COLO668 (cell line): ENCODE measurements around the gene CFAP46.
"Not testable (repeated sequence)": the region's sequence is repeated elsewhere in the genome, so short reads cannot be mapped to it uniquely, and the experiment has no call there.

ENCODE experiments used
- DNase-seq: peaks from one replicate; lab custom pipeline; 2025; ENCODE audit not compliant: unreplicated experiment; lab: John Stamatoyannopoulos, UW

The CFAP46 gene

DNA sequence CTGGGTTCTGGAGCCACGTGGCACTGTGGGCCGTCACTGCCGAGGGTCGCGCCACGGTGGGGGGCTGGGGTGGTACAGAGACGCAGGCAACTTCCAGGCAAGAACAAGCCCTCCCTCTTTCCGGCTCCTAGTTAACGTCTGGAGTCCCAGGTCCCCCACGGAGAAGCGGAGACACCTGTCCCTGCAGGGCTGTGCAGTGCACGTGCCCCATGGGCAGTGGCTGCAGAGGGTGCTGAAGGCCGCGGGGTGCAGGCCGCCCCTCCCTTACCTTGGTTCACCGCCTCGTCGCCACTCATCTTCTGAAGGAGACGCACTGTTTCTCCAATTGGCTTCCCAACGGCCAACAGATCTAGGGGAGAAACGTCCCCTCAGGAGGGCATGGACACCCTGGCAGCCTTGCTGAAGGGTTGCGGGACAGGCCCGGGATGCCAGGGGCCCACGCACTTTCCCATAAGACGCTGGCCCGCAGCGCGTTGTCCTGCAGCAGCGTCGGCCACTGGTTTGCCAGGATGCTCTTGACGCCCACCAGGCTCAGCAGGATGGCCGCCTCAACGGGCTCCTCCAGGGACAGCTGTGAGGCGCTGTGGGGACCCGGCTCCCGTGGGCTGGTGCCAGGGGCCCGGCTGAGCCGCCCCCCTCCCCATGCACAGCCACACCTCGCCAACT, 132.1 kb downstream of the CFAP46 start:
- no peak for DNase-seq

DNA sequence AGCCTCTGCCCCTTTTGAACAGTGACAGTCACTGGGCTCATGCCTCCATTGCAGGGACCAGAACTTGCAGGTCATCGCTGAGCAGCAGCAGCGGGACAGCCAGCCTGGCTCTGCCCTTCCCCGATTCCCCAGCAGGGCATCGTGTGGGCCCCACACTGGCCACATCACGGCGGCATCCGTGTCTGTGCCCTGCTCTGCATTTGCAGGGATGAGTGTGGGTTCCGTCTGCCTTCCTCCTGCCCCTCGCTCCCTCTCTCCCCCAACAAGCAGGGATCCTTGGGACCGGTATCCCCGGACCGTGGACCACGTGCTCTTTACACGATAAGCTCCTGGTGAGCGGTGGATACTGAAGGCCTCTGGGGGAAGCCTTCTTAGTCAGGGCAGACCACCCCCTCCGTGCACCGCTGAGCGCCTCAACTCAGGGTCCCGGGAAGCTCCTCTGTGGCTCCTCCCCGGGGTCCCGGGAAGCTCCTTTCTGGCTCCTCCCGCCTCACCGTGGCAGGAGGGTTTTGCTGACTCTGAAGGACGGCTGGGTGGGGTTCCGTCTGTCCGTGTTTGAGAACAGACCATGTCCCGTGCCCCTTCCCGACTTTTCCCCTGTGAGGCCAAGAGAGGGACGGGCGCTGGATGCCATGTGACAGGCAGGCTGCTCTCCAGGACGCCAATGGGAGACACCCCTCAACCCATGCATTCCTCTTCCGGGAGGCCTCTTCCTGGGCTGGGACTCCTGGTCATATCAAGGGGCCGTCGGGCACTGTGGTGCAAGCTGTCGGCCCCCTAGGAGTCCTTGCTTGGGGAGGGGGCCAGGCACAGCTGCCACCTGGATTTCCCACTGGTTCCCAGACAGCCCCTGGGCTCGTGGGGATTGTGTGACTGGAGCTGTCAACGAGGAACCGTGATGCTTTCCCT, 132.9 kb downstream of the CFAP46 start:
- DNase-seq: no peak

DNA sequence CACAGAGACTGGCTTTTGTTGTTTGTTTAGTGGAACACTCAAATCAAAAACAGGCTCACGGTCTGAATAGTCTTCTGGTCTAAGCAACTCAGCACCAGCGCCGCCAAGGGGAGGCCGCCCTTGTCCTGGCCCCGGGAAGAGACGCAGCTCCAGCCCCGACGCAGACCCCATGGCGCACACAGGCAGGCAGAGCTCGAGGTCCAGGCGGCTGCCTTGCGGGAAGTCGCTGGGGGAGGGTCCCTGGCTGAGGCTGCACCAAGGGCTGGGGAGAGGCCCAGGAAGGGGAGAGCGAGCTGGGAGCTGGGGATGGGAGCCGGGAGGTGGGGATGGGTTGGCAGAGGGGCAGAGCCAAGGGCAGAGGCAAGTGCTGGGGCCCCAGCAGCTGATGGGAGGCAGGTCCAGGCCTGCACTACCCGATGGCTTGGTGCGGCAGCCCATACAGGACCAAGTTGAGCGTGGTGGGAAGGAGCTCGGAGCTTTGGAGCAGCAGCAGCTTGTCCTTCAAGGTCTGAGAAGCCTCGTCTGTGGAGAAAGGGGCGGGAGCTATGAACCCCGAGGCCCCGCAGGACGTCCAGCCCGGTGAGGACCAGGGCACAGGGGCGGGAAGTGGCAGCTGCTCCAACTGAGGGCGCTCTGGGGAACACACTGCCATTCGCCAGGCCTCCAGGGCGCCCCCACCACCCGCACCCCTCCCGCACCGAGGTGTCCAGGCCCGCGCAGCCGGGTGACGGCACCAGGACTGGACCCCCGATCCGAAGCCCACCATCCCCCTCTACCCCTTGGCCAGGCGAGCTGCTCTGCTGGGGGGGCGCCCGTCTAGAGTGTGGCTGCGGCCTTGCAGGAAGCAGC, 133.8 kb downstream of the CFAP46 start:
- no peak for DNase-seq

DNA sequence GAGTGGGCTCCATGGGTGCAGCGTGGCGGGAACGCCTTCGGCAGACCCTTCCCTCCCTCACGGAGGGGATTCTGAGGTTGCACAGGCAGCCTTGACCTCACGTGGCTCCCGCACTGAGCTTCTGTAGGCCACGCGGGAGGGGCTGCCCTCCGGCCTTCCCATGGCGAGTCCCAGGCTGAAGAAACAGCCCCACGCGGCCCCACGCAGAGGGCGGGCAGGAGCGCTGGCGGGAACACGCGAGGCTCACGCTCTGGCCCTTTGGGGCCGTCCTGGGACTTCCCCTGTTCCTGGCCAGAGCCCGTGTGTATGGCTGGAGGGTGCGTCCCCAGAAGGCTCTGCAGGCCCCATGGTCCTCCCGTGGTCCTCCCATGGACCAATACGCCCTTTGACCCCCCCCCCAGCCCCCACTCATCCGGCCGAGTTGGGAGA, 134.7 kb downstream of the CFAP46 start:
- no peak for DNase-seq

DNA sequence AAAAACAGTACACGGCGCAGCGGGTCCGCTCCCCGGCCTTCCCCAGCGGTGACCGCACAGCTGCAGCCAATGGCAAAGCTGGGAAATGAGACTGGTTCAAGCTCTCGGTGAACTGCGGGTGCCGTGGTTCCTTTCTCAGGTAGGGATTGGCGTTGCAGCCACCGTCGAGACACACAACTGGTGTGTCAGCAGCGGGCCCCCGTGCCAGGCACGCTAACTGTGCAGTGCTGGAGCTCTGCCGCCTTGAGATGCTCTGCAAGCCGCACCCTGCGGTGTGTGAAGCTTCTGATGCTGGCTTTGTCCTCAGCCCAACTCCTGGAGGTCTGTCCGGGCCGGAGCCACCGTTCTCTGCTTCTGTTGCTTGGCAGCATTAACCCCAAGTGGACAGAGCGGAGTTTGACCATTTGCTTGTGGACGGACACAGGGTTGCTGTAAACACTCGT, 135.8 kb downstream of the CFAP46 start:
- no peak for DNase-seq

DNA sequence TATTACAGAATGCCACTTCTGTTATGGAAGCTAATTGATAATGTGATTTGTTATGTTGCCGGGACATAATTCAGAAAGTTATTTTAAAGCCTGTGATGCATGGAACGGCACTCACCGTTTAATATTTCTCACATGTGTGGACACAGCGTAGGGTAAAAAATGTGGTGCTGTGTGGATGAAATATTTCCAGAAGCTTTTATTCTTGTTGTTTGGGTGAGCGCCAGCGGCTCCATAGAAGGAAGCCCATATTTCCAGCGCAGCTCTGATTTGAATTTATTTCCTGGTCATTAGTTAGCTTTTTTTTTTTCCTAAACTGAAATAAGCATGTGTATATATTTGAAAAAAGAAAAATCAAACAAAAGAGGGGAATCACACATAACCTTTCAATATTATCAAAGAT, 136.3 kb downstream of the CFAP46 start:
- DNase-seq: no peak

DNA sequence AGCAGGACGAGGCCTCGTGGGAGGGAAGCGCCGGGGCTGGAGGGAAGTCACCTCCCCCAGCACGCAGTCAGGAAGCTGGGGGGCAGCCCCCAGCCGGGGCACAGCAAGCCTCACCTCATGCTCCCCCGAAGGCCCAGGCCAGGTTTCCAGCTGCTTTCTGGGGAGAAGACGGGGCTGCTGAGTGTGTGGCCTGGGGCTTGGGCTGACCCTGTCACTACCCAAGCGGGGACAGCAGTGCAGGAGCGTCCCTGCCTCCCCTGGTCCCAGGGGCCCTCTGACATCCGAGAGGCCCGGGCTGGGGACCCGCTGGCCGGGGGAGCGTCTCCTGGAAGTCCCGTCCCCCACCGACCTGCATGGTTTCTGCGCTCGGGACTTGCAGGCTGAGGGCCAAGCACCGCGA, 136.8 kb downstream of the CFAP46 start:
- no peak for DNase-seq

DNA sequence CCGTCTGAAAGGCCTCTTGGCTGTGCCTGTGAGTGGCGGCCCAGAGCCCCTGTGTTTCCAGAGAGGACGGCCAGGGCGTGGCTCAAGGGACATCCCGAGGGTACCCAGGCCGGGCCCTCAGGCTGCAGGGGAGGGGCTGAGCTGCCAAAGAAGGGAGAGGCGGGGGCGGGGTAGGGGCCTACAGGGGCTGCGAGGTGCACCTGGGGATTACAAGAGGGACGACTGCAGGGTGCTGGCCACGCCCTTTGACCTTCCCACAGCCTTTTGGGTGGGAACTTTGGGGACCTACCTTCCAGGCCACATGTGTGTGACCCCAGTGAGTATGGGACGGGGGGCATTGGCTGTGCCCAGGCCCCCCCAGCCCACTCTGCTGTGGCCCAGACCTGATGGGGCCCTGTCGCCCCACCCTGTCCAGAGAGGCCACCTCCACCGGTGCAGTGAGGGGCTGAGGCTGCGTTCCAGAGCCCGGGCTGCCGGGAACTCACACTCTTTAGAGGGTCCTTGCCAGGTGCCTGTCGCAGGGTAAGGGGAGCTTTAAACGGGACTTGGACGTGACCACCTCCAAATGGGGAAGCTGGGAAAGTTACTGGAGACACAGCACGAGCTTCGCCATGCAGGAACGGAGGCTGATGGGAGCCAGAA, 137.5 kb downstream of the CFAP46 start:
- no peak for DNase-seq

DNA sequence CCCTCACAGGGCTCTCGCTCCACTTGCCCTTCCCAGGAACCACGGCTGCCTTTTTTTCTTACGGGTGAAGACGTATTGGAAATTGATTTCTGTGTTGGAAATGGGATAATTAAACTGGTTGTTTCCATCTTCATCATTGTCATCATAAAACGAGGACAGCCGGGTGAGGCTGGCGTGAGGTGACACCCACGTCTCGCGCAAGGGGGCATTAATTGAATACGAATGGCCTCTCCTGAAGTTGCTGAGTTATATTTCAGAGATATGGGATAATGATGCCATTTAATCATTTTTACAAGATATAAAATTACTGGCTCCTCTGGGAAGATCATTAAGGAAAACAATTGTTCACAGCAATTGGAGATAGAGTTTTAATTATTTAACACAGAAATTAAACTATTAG, 138.1 kb downstream of the CFAP46 start:
- no peak for DNase-seq

DNA sequence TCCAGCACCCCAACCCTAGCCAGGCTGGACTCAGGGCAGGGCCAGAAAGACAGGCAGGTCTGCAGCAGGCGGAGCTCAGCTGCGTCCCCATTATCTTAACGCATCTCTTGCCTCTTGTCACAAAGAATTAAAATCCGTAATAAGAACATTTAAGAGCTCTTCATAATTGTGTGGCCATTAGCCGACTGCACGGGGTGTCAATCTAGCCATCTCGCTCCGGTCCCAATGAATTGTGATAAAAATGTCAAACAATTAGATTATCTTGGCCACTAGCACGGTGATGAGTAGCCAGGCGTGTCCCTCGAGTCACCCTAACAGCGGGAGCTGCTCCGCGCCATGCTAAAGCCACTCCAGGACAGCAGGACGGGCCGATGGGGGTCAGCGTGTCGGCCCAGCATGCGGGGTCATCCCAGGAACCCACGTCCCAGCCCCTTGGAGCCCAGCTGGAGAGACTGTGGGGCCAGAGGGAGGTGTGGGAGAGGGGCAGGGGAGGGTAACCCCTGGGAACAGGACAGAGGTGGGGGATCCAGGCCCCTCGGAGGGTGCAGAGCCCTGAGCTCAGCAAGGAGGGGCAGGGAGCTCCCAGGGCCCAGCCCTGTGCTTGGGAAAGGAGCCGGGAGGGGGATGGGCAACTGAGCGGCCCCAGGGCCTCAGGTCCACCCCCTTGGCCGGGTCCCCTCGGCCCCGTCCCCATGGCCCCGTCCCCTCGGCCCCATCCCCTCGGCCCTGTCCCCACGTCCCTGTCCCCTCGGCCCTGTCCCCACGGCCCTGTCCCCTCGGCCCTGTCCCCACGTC, 138.8 kb downstream of the CFAP46 start:
- no peak for DNase-seq

DNA sequence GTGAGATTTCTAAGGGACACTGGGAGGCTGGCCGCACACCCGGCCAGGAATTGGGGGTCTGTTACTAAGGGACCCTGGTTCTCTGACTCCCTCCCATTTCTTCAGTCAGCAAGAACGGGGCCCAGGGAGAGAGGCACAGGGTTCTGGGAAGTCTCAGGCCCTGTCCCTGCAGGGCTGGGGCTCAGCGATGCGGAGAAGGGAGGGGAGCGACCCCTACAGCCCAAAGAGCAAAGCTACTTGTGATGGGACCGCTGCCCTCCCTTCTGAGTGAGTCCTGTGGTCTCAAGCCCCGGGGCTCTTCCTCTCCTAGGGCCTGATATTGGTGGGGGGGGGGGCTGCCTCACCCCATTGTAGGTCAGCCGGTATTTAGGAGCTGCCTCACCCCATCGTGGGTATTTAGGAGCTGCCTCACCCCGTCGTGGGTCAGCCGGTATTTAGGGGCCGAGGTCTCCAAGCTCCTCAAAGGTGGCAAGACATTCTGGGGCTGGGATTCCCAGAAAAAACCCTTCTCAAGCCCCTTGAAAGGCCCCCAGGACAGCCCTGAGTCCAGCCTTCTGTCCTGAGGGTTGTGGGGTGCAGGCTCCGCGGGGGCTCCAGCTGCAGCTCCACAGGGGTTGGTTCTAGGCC, 139.6 kb downstream of the CFAP46 start:
- DNase-seq: no peak

DNA sequence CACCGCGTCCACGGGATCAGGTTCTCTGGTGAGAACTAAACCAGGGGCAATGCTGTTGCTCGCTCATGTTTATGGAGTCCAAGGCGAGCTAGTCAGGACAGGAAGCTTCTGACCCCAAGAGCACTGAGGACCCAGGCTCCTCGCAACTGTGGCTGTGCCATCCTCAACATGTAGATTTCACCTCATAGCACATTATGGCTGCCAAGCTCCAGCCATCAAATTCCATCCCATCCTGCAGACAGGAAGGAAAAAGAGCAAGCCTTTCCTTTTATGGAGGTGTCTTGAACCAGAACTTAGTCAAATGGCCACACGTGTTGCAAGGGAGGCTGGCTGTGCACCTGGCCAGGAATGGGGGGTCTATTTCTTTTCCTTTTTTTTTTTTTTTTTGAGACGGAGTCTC, 140.3 kb downstream of the CFAP46 start:
- no peak for DNase-seq

DNA sequence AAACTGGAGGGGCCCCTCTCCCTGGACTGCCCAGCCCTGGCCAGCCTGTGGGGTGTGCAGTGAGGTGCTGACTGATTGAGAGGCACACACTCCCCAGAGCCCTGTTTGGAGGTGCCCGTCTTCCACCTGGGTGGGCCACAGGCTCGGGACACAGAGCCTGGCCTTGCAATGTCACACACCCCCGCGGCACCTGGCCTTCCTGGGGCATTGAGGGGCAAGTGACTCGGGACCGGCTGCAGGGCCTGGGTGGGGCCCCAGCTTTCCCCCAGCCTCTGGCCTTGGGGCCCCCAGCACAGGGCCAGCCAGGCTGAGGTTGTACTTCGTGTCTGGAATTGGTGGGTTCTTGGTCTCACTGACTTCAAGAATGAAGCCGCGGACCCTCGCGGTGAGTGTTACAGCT, 142.5 kb downstream of the CFAP46 start:
- DNase-seq: no peak

DNA sequence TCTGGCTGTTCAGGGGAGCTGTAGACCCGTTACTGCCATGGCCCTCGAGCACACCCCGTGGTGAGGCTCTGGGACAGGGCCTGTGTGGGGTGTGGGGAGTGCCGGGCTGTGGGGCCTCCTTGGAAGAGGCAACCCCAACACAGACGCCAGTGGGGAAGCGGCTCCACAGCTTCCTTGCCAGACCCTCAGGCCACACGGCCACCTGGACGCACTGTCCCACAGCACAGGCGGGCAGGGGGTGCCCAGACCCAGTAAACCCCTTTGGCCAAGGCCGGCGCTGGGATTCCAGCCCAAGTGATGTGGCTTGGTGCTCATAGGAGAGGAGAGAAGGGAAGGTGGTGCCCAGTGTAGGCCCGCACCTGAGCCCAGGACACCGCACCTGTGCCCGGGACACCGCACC, 143.5 kb downstream of the CFAP46 start:
- no peak for DNase-seq

DNA sequence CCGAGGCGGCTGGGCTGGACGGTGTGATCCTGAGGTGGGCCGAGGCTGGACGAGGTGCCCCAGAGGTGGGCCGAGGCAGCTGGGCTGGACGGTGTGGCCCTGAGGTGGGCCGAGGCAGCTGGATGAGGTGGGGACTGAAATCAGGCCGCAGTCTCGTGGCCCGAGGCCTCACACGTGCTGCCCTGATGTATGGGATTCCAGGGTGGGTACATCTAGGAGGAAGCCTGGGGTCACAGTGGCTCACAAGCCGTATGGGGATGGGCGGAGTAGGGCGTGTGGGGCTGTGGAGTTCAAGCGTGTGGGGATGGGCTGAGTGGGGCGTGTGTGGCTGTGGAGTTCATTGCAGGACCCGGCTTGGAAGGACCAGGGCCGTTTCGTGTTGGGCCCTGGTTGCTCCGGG, 144.0 kb downstream of the CFAP46 start:
- DNase-seq: no peak

DNA sequence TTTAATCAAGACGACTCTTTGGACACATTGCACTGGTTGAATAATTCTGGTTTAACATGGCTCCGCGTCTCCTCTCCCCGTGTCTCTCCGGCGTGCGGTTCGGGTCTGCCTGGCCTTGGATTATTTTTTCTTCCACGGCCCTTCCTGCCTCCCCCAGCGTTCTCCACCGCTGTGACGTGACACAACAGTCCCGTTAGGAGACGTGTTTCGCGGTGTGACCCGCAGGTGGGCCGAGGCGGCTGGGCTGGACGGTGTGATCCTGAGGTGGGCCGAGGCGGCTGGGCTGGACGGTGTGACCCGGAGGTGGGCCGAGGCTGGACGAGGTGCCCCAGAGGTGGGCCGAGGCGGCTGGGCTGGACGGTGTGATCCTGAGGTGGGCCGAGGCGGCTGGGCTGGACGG, 144.4 kb downstream of the CFAP46 start:
- DNase-seq: not testable (repeated sequence)

DNA sequence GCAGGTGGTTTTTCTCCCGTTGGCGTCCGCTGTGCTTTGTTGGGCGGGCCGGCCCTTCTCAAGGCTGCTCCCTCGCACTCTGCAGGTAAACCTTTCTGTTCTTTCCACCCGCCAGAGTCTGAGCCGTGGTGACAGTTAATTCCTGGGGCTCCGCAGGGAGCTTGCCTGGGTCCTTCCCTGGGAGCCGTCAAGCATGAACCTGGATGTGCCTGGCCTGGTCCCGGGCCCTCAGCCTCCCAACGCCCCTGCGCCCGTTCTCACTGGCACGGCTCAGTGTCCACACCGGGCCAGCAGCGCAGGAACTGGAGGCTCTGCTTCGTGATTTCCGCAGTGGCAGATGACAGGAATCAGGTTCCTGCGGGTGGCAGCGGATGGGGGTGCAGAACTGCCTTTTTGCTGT, 145.5 kb downstream of the CFAP46 start:
- DNase-seq: peak; percentile 2

DNA sequence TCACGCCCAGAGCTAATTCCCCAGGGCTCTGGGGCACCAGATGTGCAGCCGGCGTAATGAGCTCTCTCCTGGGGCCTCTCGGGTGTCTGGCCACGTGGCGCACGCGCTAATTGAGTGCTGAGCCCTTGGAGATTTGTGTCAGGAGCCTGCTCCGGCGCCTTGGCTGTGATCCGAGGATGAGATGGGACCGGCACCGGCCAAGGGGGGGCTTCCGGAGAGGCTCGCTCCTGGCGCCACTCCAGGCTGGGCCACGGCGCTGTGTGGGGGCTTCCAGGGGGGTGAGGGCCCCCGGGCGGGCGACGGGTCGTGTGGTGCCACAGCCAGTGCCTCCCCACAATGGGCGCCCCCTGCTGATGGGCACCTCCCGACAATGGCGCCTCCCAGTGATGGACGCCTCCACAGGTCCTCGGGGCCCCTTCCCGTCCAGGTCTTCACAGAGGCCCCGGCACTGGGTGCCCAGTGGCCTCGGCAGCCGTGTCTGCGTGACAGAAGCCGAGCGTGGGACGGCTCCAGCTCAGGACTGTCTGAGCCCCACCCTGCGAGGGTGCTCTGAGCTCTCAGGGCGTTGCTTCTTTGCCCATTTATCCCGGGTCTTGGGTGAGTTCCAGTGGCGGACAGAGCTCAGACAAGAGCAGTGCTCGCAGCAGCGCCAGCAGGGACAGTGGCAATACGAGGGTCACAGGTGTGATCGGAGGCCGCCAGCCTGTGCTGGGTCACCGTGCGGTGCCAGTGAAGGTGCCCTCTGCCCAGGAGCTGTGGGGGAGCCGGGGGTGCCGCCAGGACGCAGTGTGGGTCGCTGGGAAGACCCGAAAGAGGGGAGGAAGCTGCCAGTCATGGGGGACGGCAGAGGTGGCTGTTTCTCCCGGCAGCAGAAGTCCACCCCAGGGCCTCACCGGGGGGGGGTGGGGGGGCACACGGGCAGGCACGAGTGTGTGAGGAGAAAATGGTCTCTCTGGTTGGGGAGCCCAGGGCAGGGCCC, 148.2 kb downstream of the CFAP46 start:
- DNase-seq: peak; percentile 22

DNA sequence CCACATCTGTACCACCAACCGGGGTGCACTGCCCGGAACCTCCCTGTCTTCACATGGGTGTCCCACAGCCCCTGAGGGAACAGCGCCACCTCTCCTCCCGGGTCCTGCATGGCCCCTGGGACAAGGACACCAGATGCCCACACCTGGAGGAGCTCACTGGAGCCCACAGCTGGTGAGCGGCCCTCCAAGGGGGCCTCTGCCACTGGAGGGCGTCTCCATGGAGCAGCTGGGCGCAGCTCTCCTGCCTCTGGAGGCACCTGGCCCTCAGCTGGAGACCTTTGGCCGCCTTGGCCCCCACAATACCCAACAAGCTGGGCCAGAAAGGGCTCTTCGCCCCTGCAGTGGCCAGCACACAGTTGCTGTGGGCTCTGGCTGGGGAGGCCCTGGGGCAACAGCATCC, 149.2 kb downstream of the CFAP46 start:
- DNase-seq: no peak
